GM18909 (cell line): Measurements from ENCODE around the gene ANKDD1A.

ENCODE experiments used
- ATAC-seq: cut with Tn5 transposase; IDR thresholded peaks from one replicate; pipeline ENCODE4 v1.9.1; 2021; ENCODE audit warnings: mild to moderate bottlenecking; ENCODE audit not compliant: unreplicated experiment, poor library complexity

ANKDD1A gene

DNA sequence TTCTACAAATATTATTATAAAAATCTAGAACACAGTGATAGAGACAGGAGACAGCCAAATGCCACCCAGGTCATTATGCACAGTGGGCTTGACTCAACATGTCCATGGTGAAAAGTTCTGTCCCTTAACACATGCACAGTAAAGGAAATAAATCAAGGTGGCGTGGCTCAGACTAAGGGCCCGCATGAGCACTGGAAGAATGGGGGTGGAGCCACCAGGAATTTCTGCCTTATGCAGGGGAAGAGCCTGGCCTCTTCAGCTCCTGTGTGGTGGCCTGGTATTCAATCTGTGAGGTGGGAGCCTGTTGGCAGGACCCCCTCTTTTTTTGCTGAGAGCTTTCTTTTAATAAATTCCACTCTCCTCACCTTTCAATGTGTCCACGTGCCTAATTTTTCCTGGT is 95.2 kb downstream of the ANKDD1A start:
- ATAC-seq: no peak
